SK-N-MC (cell line): Measurements from ENCODE around the gene HAGHL.
"Not testable (repeated sequence)": the region's sequence is repeated elsewhere in the genome, so short reads cannot be mapped to it uniquely, and the experiment has no call there.

ENCODE experiments used
- DNase-seq: peaks from one replicate; pipeline ENCODE4 v3.0.0-alpha.2; 2011; ENCODE audit warnings: low read depth, low spot score
- H3K27ac ChIP-seq: fragments of 200-600 bp; sonication (generic); 2 replicates; pipeline ENCODE4 v1.5.1; 2016; ENCODE audit warnings: mixed run types
- H3K36me3 ChIP-seq: fragments of 200-600 bp; sonication (generic); 2 replicates; pipeline ENCODE4 v1.6.1; 2017; ENCODE audit warnings: antibody characterized with exemption, low read length, mixed read lengths; ENCODE audit not compliant: insufficient read depth
- H3K4me3 ChIP-seq: fragments of 200-600 bp; sonication (generic); 2 replicates; pipeline ENCODE4 v1.5.1; 2016
- H3K9ac ChIP-seq: fragments of 200-600 bp; sonication (generic); 2 replicates; pipeline ENCODE4 v1.8.0; 2017; ENCODE audit warnings: mixed run types, mixed read lengths; ENCODE audit not compliant: insufficient read length
- H3K9me3 ChIP-seq: fragments of 200-600 bp; sonication (generic); 2 replicates; pipeline ENCODE4 v1.6.1; 2017; ENCODE audit warnings: low read depth, mild to moderate bottlenecking, antibody characterized with exemption, low read length, moderate library complexity, mixed read lengths
- EZH2 ChIP-seq: fragments of 200-600 bp; sonication (generic); IDR thresholded peaks from one replicate; pipeline ENCODE4 v1.6.1; 2017; ENCODE audit warnings: antibody characterized with exemption
- FOXP2 ChIP-seq: optimal IDR thresholded peaks from 2 replicates; pipeline ENCODE3; 2011; ENCODE audit warnings: mild to moderate bottlenecking, moderate library complexity; ENCODE audit not compliant: insufficient read depth; ENCODE audit errors: extremely low read length, control extremely low read depth
- POLR2AphosphoS5 ChIP-seq: IDR thresholded peaks from 2 replicates; pipeline ENCODE4 v1.6.1; 2012; ENCODE audit warnings: mild to moderate bottlenecking, low read depth, low read length, borderline replicate concordance

HAGHL gene

GRCh38 chr16:686459-687260 is 40.2 kb upstream of the HAGHL start:
- Histone ChIP-seq H3K4me3 (no peak overlapping the region), H3K36me3 (peaks cover 18% of the 10 kb centered on the region), H3K27ac (no peak overlapping the region), H3K9ac (no peak overlapping the region), H3K9me3 (no peaks in the 10 kb centered on the region)
- DNase-seq = no peak
- TF ChIP-seq FOXP2 (no peak), EZH2 (no peak), POLR2AphosphoS5 (no peak)

- H3K9ac ChIP-seq = no peak overlapping the region
- H3K27ac ChIP-seq = no peak overlapping the region
- peaks cover 10% of the 10 kb centered on the region for H3K36me3 ChIP-seq
- no peak for TF ChIP-seq FOXP2
- TF ChIP-seq EZH2 = no peak
- no peak for TF ChIP-seq POLR2AphosphoS5
- no peak overlapping the region for H3K4me3 ChIP-seq
- H3K9me3 ChIP-seq = no peaks in the 10 kb centered on the region
- no peak for DNase-seq
These were observed 39.4 kb upstream of the HAGHL start for GRCh38 chr16:687499-687898.

- peak overlapping the region; percentile 99 for H3K4me3 ChIP-seq
- H3K9me3 ChIP-seq = no peaks in the 10 kb centered on the region
- H3K36me3 ChIP-seq = no peaks in the 10 kb centered on the region; the same call in 1 of the 2 replicates
- H3K9ac ChIP-seq = peak overlapping the region; percentile 96
- TF ChIP-seq EZH2 (no peak), FOXP2 (no peak), POLR2AphosphoS5 (no peak)
- DNase-seq = no peak
- no peak overlapping the region for H3K27ac ChIP-seq
These were observed 37.6 kb upstream of the HAGHL start for GRCh38 chr16:689175-689897.

GRCh38 chr16:691242-691641 is 35.7 kb upstream of the HAGHL start:
- not testable (repeated sequence) for H3K9ac ChIP-seq, DNase-seq, H3K9me3 ChIP-seq, H3K4me3 ChIP-seq, H3K27ac ChIP-seq, H3K36me3 ChIP-seq

- no peaks in the 10 kb centered on the region for H3K9me3 ChIP-seq
- DNase-seq = no peak
- no peak overlapping the region for H3K9ac ChIP-seq
- no peak overlapping the region for H3K27ac ChIP-seq
- H3K36me3 ChIP-seq = no peaks in the 10 kb centered on the region
- TF ChIP-seq POLR2AphosphoS5 (no peak), FOXP2 (no peak), EZH2 (no peak)
- no peak overlapping the region for H3K4me3 ChIP-seq
These were observed 34.4 kb upstream of the HAGHL start for GRCh38 chr16:692356-693108.

- Histone ChIP-seq H3K9me3 (no peaks in the 10 kb centered on the region), H3K4me3 (no peak overlapping the region), H3K27ac (no peak overlapping the region), H3K36me3 (no peaks in the 10 kb centered on the region), H3K9ac (no peak overlapping the region)
- no peak for DNase-seq
- TF ChIP-seq POLR2AphosphoS5 = no peak
- TF ChIP-seq EZH2 = no peak
- no peak for TF ChIP-seq FOXP2
These were observed 33.5 kb upstream of the HAGHL start for GRCh38 chr16:693364-693763.

- Histone ChIP-seq H3K9ac (no peak overlapping the region), H3K9me3 (no peaks in the 10 kb centered on the region), H3K4me3 (peak overlapping the region; percentile 69), H3K27ac (no peak overlapping the region), H3K36me3 (no peaks in the 10 kb centered on the region)
- TF ChIP-seq FOXP2 = no peak
- TF ChIP-seq EZH2 = no peak
- no peak for TF ChIP-seq POLR2AphosphoS5
- DNase-seq = no peak
These were observed 33.1 kb upstream of the HAGHL start for GRCh38 chr16:693766-694165.

- Histone ChIP-seq H3K27ac (no peak overlapping the region), H3K36me3 (no peaks in the 10 kb centered on the region)
These were observed 32.6 kb upstream of the HAGHL start for GRCh38 chr16:694187-694862.

More at GRCh38 chr16:694187-694862, 32.6 kb upstream of the HAGHL start:
- Histone ChIP-seq H3K9ac (no peak overlapping the region), H3K9me3 (no peaks in the 10 kb centered on the region), H3K4me3 (peak overlapping the region; percentile 69)
- TF ChIP-seq EZH2 (peak; percentile 83), FOXP2 (no peak)
- DNase-seq = no peak
